OCI-LY7 (cell line): ENCODE data around the gene MTHFSD. TPM values are rescaled to one million over a fixed set of nuclear protein-coding genes. Genes with fewer than 3 reads are reported as not detected.

Experiments
- BruUV-seq: library from RNA; stranded (reverse); fragments of 400-500 nt; replicated peaks from 2 replicates; lab custom pipeline; 2021; lab: Mats Ljungman, UMichigan
- CTCF ChIA-PET: fragments of 300-600 bp; sonication (Branson Sonifier 250); formaldehyde crosslinking; loops from one replicate; lab custom pipeline; 2022; ENCODE audit warnings: antibody characterized with exemption; ENCODE audit not compliant: unreplicated experiment; lab: Charles Lee
- POLR2A ChIA-PET: fragments of 300-600 bp; sonication (Branson Sonifier 250); formaldehyde crosslinking; loops from one replicate; lab custom pipeline; 2022; ENCODE audit warnings: antibody characterized with exemption; lab: Charles Lee
- DNase-seq: peaks from one replicate; pipeline ENCODE4 v3.0.0-alpha.2; 2015; ENCODE audit warnings: low spot score
- H2AFZ ChIP-seq: fragments of 200-600 bp; sonication (generic), shearing (Covaris generic); 2 replicates; pipeline ENCODE4 v1.6.1; 2014; ENCODE audit warnings: mild to moderate bottlenecking, antibody characterized with exemption, low read length, moderate library complexity
- H3K27ac ChIP-seq: fragments of 200-600 bp; sonication (generic); 2 replicates; pipeline ENCODE4 v1.5.1; 2014; ENCODE audit warnings: mixed run types, low read depth, mild to moderate bottlenecking, moderate library complexity, low read length, inconsistent platforms; ENCODE audit not compliant: poor library complexity, severe bottlenecking
- H3K36me3 ChIP-seq: fragments of 200-600 bp; sonication (generic); 2 replicates; pipeline ENCODE4 v1.6.1; 2014; ENCODE audit warnings: mild to moderate bottlenecking, antibody characterized with exemption, low read length, moderate library complexity, mixed read lengths; ENCODE audit not compliant: insufficient read depth
- H3K4me1 ChIP-seq: fragments of 200-600 bp; sonication (generic); 2 replicates; pipeline ENCODE4 v1.5.1; 2014; ENCODE audit warnings: mild to moderate bottlenecking, low read length; ENCODE audit not compliant: insufficient read depth, poor library complexity, severe bottlenecking
- H3K4me2 ChIP-seq: fragments of 200-600 bp; sonication (generic); 2 replicates; pipeline ENCODE4 v1.6.1; 2014; ENCODE audit warnings: mild to moderate bottlenecking, low read length
- H3K4me3 ChIP-seq: fragments of 200-600 bp; sonication (generic); 2 replicates; pipeline ENCODE4 v1.5.1; 2014; ENCODE audit warnings: mild to moderate bottlenecking, low read depth, low read length; ENCODE audit not compliant: poor library complexity, severe bottlenecking
- H3K79me2 ChIP-seq: fragments of 200-600 bp; sonication (generic); 2 replicates; pipeline ENCODE4 v1.6.1; 2016; ENCODE audit warnings: low read depth, mild to moderate bottlenecking, low read length, moderate library complexity, mixed read lengths; ENCODE audit not compliant: insufficient read depth
- H3K9me2 ChIP-seq: fragments of 200-600 bp; sonication (generic); 2 replicates; pipeline ENCODE4 v1.6.1; 2016; ENCODE audit warnings: mild to moderate bottlenecking, low read length, mixed read lengths; ENCODE audit not compliant: insufficient read depth
- H3K9me3 ChIP-seq: fragments of 200-600 bp; sonication (generic); 2 replicates; pipeline ENCODE4 v1.6.1; 2014; ENCODE audit warnings: mild to moderate bottlenecking, mixed run types, low read length, mixed read lengths
- H4K20me1 ChIP-seq: fragments of 200-600 bp; sonication (generic); 2 replicates; pipeline ENCODE4 v1.6.1; 2014; ENCODE audit warnings: mild to moderate bottlenecking, antibody characterized with exemption, low read length, moderate library complexity, mixed read lengths; ENCODE audit not compliant: insufficient read depth
- EZH2phosphoT487 ChIP-seq: fragments of 200-600 bp; sonication (generic); IDR thresholded peaks from 2 replicates; pipeline ENCODE4 v1.6.1; 2018; ENCODE audit warnings: low read depth, borderline replicate concordance, mild to moderate bottlenecking, mixed run types, antibody characterized with exemption, low read length, moderate library complexity, mixed read lengths
- intact Hi-C: fragments of 100-400 bp; cut with micrococcal nuclease; formaldehyde crosslinking; loops from one replicate; pipeline ENCODE4 v1.10.0; 2022; ENCODE audit not compliant: unreplicated experiment
- total RNA-seq, 2 experiments: library from RNA; depleted of rRNA in 1 of 2; stranded (reverse); fragments of >200 nt in 1 of 2; shearing (Covaris generic) in 1 of 2; gene quantifications; 2 replicates each; pipeline ENCODE4 v1.2.3, GENCODE V29; 2014 to 2022
- TF ChIP-seq, protein P1 (sequence below): fragments of 200-600 bp; sonication (generic); conservative IDR thresholded peaks from 2 replicates; pipeline ENCODE4 v1.5.1; 2014; ENCODE audit warnings: mild to moderate bottlenecking, antibody characterized with exemption, low read length, moderate library complexity, mixed read lengths

Gene MTHFSD
- total RNA-seq, 2 experiments from 2014 or later, result 12.2 to 26.0 TPM

DNA sequence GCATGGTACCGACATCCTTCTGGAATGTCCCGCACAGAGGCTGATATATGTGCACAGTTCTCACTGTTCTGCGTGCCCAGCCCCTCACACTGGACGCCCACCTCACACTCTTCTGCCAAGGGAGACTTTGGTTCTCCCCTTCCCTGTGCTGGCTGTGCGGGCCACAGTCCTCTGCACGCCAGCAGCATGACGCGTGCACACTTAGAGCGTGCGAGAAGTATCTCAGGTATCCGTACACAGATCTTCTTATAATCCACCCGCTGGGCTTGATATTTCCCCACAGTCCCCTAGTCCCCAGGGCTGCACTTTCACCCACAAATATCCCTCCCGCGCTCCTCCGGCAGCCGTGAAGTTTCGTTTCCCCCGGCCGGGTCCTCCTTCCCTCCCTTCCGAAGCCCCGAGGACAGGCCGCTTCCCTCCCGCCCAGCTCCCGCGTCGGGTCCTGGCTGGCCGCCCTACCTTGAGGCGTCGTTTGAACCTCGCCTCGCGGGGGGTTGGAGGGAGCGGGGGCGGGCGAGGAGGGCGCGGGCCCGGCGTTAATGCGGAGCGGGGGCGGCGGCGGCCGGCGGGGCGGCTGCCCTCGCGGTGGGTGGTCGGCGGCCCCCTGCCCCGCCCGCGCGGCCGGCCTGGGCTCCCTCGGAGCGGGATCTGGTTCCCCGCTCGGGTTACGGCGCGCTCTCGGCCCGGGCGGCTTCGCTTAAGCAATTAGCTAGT is 49.7 kb downstream of the MTHFSD start:
- H3K4me3 ChIP-seq, result no peak overlapping the region
- H3K27ac ChIP-seq, result no peak overlapping the region
- no peaks in the 10 kb centered on the region for H3K9me2 ChIP-seq
- no peaks in the 10 kb centered on the region for H3K79me2 ChIP-seq
- no peak overlapping the region for H3K4me2 ChIP-seq
- no peak overlapping the region for H2AFZ ChIP-seq
- intact Hi-C loops, result no loop called here
- no TSS peak for BruUV-seq
- POLR2A ChIA-PET, result no interaction called here
- CTCF ChIA-PET, result no interaction called here
- TF ChIP-seq EZH2phosphoT487, result no peak
- TF ChIP-seq, protein P1, sequence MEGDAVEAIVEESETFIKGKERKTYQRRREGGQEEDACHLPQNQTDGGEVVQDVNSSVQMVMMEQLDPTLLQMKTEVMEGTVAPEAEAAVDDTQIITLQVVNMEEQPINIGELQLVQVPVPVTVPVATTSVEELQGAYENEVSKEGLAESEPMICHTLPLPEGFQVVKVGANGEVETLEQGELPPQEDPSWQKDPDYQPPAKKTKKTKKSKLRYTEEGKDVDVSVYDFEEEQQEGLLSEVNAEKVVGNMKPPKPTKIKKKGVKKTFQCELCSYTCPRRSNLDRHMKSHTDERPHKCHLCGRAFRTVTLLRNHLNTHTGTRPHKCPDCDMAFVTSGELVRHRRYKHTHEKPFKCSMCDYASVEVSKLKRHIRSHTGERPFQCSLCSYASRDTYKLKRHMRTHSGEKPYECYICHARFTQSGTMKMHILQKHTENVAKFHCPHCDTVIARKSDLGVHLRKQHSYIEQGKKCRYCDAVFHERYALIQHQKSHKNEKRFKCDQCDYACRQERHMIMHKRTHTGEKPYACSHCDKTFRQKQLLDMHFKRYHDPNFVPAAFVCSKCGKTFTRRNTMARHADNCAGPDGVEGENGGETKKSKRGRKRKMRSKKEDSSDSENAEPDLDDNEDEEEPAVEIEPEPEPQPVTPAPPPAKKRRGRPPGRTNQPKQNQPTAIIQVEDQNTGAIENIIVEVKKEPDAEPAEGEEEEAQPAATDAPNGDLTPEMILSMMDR, result no peak
- H4K20me1 ChIP-seq, result no peaks in the 10 kb centered on the region
- no peaks in the 10 kb centered on the region for H3K9me3 ChIP-seq
- H3K4me1 ChIP-seq, result no peaks in the 10 kb centered on the region
- H3K36me3 ChIP-seq, result no peaks in the 10 kb centered on the region
- DNase-seq, result no peak

DNA sequence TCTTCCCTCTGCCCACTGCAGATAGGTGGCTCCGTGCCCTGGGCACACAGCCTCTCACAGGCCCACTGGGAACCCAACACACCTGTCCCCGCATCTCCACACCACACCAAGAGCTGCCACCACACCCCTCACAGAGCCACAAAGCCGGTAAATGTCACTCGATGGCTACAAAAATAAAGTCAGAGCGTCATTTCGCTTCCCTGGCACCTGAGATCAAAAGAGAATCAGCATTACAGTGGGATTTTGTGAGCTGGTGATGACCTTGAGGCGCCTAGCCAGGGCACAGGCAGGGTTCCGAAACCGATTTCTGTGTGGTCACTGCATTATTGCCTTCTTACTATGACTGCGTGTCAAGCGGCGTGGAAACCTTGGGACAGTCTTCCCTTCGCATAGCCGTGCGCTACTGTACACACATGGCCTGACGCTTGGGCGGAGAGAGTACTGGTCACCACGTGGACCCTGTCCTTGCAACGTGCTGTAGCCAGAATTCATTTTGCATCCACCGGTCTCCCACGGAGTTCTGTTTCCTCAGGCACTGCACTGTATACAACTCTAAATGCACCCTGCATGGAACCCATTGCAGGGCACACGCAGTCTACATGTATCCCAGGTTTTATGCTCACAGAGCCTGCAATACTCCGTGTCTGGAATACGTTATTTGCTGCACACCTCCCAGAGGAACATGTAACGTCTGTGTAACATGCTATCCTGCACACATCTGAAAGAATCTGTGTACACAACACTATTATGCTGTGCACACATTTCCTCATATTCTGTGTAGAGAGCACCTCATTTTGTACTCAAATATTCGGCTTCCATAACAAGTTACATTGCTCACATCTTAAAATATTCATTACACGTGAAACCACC is 50.5 kb downstream of the MTHFSD start:
- Histone ChIP-seq H3K9me2 (no peaks in the 10 kb centered on the region), H3K4me1 (no peaks in the 10 kb centered on the region), H3K27ac (no peak overlapping the region), H3K9me3 (no peaks in the 10 kb centered on the region), H4K20me1 (no peaks in the 10 kb centered on the region), H2AFZ (no peak overlapping the region), H3K4me2 (no peak overlapping the region), H3K79me2 (no peaks in the 10 kb centered on the region), H3K4me3 (no peak overlapping the region), H3K36me3 (no peaks in the 10 kb centered on the region)
- ChIA-PET POLR2A (no interaction called here), CTCF (no interaction called here)
- DNase-seq, result no peak
- no TSS peak for BruUV-seq
- intact Hi-C loops, result no loop called here
- no peak for TF ChIP-seq EZH2phosphoT487
- TF ChIP-seq, protein P1, result no peak

DNA sequence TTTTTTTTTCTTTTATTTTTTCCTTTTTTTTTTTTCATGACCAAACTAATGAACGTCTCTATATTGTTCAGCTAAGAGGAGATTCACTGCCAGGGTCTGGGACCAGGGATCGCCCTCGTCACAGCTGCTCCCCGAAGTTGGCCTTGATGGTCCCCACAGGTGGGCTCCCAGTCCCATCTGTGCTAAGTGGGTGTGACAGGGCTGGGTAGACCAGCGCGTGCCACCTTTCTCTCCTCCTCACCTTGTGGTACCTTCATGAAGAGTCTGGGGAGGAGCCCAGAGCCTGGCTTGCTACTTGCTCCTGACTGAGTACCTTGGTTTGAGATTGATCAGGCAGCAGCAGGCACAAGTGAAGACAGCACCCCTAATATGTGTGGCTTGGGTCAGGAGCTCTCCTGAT is 51.2 kb downstream of the MTHFSD start:
- POLR2A ChIA-PET, result no interaction called here
- intact Hi-C loops, result no loop called here
- no peak for TF ChIP-seq EZH2phosphoT487
- TF ChIP-seq, protein P1, result no peak
- CTCF ChIA-PET, result no interaction called here
- Histone ChIP-seq H3K4me1 (no peaks in the 10 kb centered on the region), H3K4me2 (no peak overlapping the region), H3K4me3 (no peak overlapping the region), H3K36me3 (no peaks in the 10 kb centered on the region), H4K20me1 (no peaks in the 10 kb centered on the region), H3K9me2 (no peaks in the 10 kb centered on the region), H3K79me2 (no peaks in the 10 kb centered on the region), H2AFZ (no peak overlapping the region), H3K27ac (no peak overlapping the region), H3K9me3 (no peaks in the 10 kb centered on the region)
- no peak for DNase-seq
- BruUV-seq, result no TSS peak
